Fibroblast of skin of left biceps (primary cell): ENCODE results near the gene CFAP54.
A peak's percentile ranks its signal among the peaks of the same experiment; 100 is the strongest.
"Not testable (repeated sequence)": the region's sequence is repeated elsewhere in the genome, so short reads cannot be mapped to it uniquely, and the experiment has no call there.

Experiments
- DNase-seq, 2 experiments: peaks; one replicate each; pipeline ENCODE4 v3.0.0-alpha.2; 2013; ENCODE audit warnings: low read depth in 2 of 2

CFAP54 gene

DNA sequence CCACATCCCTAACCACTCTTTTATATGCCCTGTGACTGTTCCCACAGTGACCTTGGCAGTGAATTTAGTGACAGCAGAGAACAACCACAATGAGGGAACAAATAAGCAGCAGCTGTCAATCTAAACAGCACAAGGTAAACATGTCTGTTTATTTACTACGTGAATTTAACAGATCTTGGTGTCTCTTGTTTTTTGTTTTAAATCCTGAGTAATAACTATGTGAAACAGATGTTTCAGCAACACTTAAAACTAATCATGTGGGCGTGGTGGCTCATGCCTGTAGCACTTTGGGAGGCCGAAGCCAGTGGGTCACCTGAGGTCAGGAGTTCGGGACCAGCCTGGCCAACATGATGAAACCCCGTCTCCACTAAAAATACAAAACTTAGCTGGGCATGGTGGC lies 17.0 kb upstream of the CFAP54 start:
- no peak for DNase-seq

DNA sequence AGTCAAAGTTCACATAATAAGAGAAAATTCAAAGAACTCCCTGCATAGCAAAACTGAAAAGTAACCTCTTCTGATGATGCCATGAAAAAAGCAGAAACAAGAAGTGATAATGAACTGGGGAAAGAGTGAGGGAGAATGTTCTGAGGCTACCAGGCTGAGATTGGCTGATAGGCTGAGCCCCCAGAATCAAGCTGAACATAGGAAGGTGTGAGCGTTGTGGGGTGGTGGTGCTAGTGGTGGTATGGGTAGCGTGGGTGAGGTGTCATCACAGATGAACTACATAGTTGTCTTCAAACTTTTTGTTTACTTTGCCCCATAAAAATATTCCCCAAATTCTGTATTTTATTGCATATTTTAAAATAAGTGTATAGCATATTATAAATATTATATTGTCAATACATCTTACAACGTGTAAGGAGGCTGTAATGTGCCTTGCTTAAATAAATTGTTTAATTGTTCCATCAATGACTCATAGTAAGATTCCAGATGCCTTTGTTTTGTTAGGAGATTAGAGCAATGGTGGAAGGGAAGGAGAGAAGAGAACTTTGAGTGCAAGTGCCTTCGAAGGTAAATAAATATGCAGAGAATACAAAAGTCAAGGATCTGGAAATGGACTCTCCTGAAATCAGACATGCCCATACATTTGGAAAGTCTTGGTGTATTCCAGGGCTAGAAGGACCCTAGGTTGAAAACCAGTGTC lies 15.8 kb upstream of the CFAP54 start:
- no peak for DNase-seq

DNA sequence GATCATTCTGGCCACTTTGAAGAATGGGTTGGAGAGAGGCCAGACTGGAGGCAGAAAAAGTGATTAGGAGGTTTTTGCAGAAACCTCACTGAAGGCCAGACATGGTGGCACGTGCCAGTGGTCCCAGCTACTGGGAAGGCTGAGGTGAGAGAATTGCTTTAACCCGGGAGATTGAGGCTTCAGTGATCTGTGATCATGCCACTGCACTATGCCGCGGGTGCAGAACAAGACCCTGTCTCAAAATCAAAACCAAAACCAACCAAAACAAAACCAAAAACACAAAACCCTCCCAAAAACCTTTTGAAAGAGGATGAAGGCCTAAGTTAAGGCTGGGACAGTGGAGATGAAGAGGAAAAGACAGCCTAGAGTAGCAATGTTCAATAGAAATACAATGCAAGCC lies 15.2 kb upstream of the CFAP54 start:
- DNase-seq: no peak

DNA sequence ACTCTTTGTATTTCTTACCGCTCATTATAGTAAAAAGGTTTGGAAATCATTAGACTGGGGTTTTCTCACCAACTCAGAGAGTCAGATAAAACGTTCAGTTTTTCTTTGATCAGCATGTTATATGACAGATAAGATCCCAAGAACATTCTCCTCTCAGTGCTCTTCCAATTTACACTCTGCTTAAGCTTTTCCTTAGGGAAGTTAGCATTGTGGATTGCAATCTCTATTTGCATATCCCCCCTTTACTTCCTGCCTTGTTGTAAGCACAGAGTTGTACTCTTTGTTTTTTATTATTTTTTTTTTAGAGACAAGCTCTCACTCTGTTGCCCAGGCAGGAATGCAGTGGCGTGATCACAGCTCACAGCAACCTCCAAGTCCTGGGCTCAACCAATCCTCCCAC lies 11.4 kb upstream of the CFAP54 start:
- DNase-seq: no peak

DNA sequence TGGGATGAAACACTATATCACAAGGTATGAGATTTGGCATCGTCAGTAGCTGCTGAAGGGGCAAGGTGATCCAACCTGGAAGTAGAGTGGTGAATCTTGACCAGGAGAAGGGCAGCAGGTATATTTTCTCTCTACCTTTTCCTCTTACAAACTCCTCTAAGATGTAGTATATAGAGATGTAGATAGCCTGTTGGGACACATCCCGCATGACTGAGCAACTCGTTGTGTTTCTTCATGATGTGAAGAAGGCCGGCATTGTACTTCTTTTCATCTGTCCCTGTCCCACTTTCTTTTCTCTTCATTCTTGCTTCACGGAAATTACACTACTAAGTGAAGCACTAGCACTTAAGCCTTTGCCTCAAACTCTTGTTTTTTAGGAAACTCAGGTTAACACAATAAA lies 7.3 kb upstream of the CFAP54 start:
- no peak for DNase-seq

DNA sequence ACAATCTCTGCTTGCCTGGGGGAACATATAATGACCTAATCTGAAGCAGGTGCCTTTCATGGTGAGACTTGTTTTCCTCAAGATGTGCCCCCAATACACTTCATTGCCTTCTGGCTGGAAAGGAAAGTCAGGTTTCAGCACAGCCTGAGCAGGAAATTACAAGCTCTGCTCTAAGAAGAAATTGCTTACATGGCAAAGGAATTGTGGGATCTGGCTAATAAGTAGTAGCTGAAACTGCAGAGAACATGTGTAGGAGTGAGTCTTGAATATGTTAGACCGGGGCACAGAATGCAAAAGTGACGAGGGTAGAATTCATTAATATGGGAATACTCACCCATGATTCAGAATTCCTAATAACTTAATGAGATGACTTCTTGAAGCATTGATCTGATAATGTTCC lies 6.3 kb upstream of the CFAP54 start:
- no peak for DNase-seq

DNA sequence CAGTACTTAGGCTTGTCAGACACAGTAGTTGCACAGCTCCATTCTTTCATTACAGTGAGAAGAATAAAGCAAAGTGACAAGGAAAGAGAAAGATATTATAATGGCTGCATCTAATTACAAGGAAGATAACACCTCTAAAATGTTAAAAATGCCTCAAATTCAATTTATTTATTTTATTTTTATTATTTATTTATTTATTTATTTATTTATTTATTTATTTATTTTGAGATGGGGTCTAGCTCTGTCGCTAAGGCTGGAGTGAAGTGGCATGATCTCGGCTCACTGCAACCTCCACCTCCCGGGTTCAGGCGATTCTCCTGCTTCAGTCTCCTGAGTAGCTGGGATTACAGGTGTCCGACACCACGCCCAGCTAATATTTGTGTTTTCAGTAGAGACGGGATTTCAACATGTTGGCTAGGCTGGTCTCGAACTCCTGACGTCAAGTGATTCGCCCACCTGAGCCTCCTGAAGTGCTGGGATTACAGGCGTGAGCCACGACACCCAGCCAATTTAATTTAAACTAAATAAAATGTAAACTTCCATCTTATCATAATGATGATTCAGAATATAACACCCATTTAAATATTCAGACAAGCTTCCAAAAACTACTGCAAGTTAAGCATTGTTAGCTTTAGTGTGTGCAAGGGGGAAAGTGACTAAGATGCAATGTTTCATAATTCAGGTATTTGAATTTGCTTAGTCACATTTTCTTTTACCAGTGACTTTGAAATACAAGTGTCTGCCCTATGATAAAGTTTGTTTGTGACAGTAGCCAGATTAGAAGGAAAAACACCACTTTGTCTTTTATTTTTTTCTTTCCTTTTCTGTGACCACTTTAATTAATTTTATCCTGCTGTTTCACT lies 2.4 kb upstream of the CFAP54 start:
- DNase-seq: peak in 1 of 2 experiments; percentile 38

DNA sequence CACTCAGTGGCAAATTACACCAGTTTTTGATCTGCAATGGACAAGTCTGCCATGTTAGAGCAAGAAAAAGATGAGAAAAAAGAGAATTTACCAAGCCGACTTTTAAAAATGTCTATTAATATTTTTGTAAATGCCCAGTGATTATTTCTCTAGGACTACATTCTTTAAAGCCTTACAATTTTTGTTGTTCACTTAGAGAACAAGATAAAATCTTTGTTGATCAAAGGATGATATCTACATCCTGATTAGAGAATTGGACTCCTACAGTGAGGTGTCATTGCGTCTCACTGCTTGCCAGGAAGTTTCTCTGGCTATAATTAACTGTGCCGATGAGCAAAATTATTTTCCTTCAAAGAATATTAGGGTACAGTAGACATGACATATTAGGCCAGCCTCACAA lies 1.7 kb upstream of the CFAP54 start:
- no peak for DNase-seq

DNA sequence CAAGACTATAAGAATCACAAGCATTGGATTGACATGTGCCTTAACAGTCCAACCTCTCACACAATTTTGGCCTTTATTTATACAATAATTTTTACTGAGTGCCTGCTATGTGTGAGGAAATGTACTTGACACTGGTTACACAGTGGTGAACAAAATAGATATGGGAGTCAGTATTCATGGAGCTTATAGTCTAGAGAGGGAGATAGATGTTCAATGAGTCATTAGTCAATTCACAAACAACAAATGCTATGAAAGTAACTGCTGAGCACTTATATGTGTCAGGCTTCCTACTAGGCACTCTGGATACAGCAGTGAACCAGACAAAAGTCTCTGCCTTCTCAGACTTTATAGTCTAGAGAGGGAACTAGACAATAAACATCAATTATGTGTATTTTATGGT lies 3.7 kb downstream of the CFAP54 start:
- DNase-seq: no peak

DNA sequence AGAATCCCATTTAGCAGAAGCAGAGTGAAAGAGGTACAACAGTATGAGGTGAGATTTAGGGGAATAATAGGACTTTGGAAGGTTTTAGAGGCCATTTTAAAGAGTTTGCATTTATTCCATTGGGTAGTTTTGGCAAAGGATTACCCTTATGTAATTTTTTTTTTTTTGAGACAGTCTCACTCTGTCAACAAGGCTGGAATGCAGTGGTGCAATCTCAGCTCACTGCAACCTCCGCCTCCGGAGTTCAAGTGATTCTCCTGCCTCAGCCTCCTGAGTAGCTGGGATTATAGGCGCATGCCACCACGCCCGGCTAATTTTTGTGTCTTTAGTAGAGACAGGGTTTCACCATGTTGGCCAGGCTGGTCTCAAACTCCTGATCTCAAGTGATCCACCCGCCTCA lies 4.8 kb downstream of the CFAP54 start:
- not testable (repeated sequence) for DNase-seq

DNA sequence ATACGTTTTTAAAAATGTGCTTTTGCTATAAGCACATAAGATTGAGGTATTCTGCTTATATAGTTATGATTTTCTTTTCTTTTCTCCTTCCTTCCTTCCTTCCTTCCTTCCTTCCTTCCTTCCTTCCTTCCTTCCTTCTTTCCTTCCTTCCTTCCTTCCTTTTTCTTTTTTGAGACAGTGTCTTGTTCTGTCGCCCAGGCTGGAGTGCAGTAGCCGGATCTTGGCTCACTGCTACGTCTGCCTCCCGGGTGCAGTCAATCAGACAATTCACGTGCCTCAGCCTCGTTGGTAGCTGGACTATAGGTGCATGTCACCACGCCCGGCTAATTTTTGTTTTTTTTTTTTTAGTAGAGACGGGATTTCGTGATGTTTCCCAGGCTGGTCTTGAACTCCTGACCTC lies 5.8 kb downstream of the CFAP54 start:
- no peak for DNase-seq

DNA sequence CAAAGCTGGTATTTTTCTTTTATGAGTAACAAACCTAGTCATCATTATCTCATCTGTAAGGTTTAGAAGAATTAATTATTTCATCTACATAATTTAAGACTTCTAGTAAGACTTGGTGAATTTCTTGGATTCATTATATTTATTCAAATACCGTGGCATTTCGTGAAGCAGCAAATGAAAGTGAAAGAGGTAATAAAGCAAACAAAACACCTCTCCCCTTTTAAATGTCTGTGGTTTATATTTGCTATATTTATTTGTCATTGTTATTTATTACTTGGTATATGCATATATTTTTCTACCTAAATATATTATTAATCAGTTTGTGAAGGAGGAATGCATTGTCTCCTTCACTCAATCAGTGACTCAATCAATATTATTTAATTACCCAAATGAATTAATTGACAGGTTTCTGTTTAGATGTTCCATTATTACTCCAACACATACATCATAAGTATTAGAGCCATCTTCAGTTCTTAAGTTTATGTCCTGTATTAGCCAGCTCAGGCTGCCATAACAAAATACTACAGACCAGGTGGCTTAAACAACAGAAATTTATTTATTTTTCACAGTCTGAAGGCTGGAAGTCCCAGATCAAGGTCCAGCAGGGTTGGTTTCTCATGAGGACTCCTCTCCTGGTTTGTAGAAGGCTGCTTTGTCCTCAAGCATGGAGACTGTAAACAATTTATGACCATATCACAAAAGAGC lies 6.6 kb downstream of the CFAP54 start:
- DNase-seq: no peak

DNA sequence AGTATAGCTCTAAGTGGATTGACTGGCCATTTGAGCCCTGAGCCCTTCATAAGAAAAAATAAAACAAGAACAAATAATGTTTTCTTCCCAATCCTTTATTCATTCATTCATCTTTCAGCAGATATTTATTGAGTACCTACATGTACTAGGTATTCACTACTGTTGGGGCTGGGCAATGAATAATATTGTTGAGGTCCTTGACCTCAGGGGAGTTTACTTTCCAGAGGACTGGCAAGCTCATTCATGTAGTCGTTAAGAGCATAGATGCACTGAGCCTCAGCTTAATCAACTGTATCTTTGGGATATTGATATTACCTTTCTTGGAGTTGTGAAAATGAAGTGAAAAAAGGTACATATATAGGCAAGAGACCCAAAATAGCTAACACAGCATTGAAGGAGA lies 7.6 kb downstream of the CFAP54 start:
- no peak for DNase-seq

DNA sequence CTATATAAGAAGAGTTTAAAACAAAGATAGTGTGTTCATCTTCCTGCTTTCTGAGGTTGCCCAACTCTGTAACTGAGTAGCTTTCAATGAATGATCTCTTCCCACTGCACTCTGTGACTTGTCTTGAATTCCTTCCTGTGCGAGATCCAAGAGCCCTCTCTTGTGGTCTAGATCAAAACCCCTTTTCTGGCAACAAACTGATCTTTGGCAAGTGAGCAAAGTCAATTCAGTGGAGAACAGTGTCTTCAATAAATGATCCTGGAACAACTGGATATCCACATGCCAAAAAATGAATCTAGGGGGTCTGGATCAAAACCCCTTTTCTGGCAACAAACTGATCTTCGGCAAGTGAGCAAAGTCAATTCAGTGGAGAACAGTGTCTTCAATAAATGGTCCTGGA lies 8.5 kb downstream of the CFAP54 start:
- peak in 1 of 2 experiments; percentile 17 for DNase-seq

DNA sequence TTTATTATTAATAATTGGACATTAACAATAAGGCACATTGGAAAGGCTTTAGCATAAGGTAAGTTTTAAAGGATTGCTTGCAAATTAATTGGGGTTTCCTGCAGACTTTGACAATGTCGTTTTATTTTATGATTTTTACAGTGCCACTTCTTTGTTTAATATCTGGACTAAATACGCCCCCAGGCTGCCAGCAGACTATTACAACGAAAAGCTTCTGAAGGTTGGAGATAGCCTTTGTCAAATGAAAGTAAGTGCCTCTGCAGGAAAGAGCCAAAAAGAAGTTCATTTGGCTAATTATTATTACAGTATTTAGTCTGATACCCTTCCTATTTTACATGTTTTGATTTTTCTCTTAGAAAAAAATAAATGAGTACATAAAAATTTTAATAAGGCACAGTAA lies 11.3 kb downstream of the CFAP54 start:
- no peak for DNase-seq

DNA sequence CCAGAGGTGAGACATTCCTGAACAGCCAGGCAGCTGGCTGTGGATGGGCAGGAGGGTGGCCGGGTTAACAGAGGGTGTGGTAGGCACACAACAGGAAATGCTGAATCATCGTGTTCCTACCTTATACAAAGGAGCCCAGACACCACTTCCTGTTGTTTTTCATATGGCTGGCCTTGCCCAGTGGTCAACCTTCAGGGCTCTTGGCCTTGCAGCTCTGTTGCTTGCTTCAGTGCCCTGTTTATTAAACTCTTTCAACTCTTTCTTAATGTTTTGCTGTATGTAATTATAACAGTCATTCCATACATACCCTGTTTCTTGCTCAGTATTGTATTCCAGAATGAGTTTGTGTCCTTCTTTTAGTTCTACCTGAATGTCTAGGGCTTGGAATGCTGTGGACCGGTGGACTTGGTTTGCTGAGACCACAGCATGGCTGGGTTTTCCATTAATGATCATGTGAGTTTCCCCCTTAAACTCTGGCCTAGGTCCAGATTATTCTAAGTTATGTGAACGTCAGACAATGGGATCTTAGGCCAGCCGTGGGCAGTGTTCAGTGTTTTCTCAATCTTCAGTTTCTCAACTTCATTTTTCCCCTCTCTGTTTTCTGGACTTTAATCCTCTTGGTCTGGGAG lies 11.9 kb downstream of the CFAP54 start:
- DNase-seq: no peak

DNA sequence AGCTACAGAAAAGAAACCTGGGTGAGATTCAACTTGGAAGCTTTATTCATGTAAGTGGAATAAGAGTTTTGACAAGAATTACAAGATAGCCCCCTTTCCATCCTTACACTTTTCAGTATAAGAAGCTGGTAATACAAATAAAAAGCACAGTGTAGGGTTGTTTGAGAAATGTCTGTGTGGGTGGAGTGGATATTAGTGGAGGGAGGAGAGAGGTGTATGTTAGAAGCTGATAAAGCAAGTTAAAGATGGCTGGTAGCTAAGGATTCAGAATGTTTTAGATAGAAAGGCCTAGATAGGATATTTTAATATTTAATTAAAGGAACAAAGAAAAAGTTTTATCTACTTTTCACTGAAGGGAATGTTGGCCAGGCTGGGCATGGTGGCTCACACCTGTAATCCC lies 12.5 kb downstream of the CFAP54 start:
- DNase-seq: no peak

DNA sequence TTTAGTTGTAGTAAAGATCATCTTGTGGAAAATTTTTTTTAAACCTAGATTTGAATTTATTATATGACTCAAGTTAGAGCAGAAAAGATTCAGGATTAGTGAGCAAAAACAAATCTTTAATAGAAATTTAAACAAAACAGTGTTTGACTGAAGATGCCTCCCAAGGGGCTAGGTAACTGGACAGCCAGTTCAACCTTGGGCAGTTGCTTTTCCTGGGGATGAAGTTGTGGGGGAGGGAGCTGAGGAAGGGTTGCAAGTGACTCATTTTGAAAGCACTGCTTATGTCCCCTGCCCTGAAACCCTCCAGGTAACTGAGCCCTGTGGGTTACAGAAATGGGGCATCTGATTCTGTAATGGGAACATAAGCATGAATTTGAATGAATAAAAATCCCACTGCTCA lies 13.1 kb downstream of the CFAP54 start:
- no peak for DNase-seq

DNA sequence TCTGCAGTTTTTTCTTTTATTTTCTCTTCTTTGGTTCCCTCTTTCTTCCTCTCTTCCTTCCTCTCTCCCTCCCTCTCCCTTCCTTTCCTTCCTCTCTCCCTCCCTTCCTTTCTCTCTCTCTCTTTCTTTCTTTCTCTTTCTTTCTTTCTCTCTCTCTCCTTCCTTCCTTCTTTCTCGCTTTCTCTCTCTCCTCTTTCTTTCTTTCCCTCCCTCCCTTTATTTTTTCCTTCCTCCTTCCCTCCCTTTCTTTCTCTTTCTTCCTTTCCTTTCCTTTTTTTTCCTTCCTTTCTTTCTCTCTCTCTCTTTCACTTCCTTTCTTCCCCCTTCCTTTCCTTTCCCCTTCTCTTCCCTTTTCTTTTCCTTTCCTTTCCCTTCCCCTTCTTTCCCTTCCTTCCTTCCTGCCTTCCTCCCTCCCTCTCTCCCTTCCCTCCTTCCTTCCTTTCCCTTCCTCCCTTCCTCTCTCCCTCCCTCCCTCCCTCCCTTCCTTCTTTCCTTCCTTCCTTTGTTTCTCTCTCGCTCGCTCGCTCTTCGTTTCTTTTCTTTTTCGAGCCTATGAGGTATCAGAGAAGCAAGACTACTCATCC lies 13.7 kb downstream of the CFAP54 start:
- DNase-seq: no peak

DNA sequence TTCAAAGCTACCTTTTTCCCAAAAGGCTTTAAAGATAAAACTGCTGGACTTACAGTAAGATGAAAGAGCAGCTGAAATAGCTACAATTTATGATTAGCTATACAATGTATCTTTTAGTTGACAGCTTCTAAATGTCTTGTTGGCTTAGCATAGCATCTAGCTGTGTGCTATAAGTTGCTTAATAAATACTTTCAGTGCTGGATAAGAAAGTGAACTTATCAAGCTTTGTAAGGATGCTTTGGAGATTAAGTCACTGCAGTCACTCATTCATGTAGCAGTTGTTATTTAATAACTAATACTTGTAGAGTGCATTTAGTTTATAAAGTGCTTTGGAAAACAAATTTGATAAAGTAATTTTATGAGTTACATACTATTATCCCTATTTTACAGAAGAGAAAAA lies 14.6 kb downstream of the CFAP54 start:
- no peak for DNase-seq

DNA sequence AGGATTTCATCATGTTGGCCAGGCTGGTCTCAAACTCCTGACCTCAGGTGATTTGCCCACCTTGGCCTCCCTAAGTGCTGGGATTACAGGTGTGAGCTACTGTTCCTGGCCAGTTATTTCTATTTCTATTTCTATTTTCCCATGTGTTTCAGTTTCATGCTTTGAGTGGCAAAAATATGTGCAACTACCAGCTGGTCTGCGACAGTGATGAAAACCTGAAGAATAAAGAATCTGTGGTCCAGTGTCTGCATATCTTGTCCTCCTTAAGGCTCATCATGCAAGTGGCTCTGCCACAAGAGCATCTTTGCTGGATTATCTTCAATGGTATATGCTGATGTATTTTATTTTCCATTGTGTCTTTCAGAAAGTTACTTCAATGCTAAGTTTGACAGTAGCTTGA lies 17.4 kb downstream of the CFAP54 start:
- DNase-seq: no peak

DNA sequence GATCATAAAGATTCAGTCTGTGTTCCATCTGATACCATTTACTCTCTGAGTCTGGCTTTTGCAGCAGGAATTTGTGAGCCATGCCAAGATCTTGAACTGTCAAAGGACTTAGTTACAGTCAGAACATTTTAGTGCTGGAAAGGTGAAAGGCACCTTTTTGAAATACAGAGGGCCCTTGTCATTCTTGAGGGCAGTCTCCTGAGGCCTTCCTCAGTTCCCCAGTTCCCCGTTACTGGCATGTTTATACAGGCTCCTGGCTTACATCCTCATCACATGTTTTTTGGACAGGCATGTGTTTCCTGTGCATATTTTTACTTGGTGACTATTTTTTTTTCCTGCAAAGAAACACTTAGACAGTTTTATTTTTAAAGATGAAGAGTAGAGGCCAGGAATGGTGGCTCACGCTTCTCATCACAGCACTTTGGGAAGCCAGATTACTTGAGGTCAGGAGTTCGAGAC lies 21.0 kb downstream of the CFAP54 start:
- DNase-seq: no peak
